Sigmoid colon (tissue), 3 donors: Measurements from ENCODE around the gene FITM1.
A peak's percentile ranks its signal among the peaks of the same experiment; 100 is the strongest.

Source experiments
- CTCF ChIP-seq, 4 experiments: fragments of 450-650 bp in 3 of 4; fragments of 200-600 bp in 1 of 4; IDR thresholded peaks; one replicate each; pipeline ENCODE4 v1.5.1; 2016 to 2019; ENCODE audit warnings: antibody characterized with exemption in 4 of 4, mild to moderate bottlenecking in 3 of 4, moderate library complexity in 2 of 4
- POLR2A ChIP-seq, 2 donors: fragments of 450-650 bp; IDR thresholded peaks; one replicate each; pipeline ENCODE4 v1.6.1; 2016; ENCODE audit warnings: antibody characterized with exemption in 2 of 2, mild to moderate bottlenecking in 2 of 2, moderate library complexity in 2 of 2

- TF ChIP-seq CTCF (IDR thresholded peaks at IDR 0.05) = no peak
- peak in 1 of 2 donors; percentile 62 for TF ChIP-seq POLR2A (IDR thresholded peaks at IDR 0.05)
Measured at GRCh38 chr14:24135834-24136683, 5.6 kb downstream of the FITM1 start, which contains the start of gene PSME1.
